ENCODE data around the gene TSPAN5. TPM values are rescaled to one million over a fixed set of nuclear protein-coding genes. Genes with fewer than 3 reads are reported as not detected.

TSPAN5 gene
- total RNA-seq, 2 donors from 2014 or later, result 7.9 to 48.5 TPM

DNA sequence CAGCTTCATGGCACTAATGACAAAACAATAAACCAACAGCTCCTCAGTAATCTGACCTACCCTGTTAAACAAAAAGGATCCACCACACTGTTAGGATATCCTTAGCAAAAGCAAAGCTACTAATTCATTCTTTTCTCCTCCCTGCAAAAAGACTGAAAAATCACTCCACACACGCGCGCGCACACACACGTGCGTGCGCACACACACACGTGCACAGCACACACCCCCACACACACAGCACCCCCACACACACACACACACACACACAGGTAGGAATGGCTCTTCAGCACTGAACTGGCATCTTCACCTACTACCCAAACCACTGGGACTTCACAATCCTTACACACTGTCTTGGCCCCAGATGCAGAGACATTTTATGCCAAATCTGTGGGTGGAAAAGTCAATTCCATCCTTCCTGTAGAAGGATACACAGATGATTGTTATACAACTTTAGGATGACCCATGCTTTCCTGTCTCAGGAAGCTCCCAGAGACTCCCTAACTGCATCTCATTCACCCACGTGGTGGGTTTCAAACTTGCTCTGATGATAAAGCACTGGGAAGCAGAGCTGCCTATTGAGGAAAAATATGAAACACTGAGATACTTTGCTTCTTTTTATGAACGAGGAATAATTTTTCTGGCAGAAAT, 102.5 kb downstream of the TSPAN5 start:
- H3K4me3 ChIP-seq, result no peak overlapping the region
- 83% methylated on average over 10 of the region's 10 CpGs for WGBS

DNA sequence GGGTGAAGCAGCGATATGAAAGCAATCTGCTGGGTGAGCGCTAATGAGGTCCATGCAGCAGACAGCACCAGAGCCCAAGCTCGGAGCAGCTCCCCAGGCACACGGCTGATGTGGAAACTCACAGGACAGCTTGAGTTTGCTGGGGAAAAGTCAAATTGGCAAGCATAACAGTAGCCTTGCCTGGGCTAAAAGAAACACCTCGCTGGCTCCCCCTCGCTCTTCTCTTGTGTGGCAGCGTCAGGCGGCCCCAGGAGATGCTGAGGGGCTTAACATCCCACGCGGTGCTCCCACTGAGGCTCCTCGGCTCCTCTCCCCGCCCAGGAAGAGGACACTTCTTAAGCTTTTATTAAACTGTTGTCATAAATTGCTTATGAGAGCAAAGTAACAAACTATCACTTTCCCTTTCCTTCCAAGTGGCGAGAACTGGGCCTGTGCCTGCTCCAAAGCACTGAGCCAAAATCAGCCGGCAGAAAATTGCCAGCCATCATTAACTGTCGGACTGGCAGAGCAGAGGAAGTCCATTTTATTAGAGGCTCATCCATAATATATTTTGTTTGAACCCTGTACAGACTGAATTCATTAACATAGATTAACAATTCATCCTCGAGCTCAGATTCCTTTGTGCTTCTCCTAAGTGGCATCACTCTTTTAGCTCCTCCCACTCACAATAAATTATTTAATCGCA, 111.4 kb downstream of the TSPAN5 start:
- H3K36me3 ChIP-seq, result no peaks in the 10 kb centered on the region
- H3K4me1 ChIP-seq (replicated peaks), result no peaks in the 10 kb centered on the region
- DNase-seq (ENCODE audit: low spot score), result peak; percentile 18
- TF ChIP-seq POLR2A (IDR thresholded peaks at IDR 0.05) (no peak), POLR2AphosphoS5 (IDR thresholded peaks at IDR 0.05) (no peak)
- TF ChIP-seq, protein P1, sequence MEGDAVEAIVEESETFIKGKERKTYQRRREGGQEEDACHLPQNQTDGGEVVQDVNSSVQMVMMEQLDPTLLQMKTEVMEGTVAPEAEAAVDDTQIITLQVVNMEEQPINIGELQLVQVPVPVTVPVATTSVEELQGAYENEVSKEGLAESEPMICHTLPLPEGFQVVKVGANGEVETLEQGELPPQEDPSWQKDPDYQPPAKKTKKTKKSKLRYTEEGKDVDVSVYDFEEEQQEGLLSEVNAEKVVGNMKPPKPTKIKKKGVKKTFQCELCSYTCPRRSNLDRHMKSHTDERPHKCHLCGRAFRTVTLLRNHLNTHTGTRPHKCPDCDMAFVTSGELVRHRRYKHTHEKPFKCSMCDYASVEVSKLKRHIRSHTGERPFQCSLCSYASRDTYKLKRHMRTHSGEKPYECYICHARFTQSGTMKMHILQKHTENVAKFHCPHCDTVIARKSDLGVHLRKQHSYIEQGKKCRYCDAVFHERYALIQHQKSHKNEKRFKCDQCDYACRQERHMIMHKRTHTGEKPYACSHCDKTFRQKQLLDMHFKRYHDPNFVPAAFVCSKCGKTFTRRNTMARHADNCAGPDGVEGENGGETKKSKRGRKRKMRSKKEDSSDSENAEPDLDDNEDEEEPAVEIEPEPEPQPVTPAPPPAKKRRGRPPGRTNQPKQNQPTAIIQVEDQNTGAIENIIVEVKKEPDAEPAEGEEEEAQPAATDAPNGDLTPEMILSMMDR (IDR thresholded peaks at IDR 0.05), result peak in 1 of 4 experiments; percentile 7
- intact Hi-C loops (cut with DNase I), result no loop called here
- H3K27ac ChIP-seq, result peak overlapping the region; percentile 16 to 64
- no peaks in the 10 kb centered on the region for H3K27me3 ChIP-seq (replicated peaks; ENCODE audit: insufficient read depth)
- WGBS, result 30% methylated on average over 17 of the region's 17 CpGs
- H3K4me3 ChIP-seq, result peak overlapping the region; percentile 21 to 23
- H3K9me3 ChIP-seq, result no peaks in the 10 kb centered on the region

More for the DNA sequence above, 102.5 kb downstream of the TSPAN5 start:
- no peak for DNase-seq (ENCODE audit: low spot score)
- Histone ChIP-seq H3K36me3 (no peaks in the 10 kb centered on the region), H3K27ac (no peak overlapping the region), H3K27me3 (replicated peaks; ENCODE audit: insufficient read depth) (no peaks in the 10 kb centered on the region), H3K4me1 (replicated peaks) (no peaks in the 10 kb centered on the region), H3K9me3 (no peaks in the 10 kb centered on the region)
- intact Hi-C loops (cut with DNase I), result no loop called here
- no peak for TF ChIP-seq POLR2A (IDR thresholded peaks at IDR 0.05)
- TF ChIP-seq POLR2AphosphoS5 (IDR thresholded peaks at IDR 0.05), result no peak
- TF ChIP-seq, protein P1 (IDR thresholded peaks at IDR 0.05), result no peak

DNA sequence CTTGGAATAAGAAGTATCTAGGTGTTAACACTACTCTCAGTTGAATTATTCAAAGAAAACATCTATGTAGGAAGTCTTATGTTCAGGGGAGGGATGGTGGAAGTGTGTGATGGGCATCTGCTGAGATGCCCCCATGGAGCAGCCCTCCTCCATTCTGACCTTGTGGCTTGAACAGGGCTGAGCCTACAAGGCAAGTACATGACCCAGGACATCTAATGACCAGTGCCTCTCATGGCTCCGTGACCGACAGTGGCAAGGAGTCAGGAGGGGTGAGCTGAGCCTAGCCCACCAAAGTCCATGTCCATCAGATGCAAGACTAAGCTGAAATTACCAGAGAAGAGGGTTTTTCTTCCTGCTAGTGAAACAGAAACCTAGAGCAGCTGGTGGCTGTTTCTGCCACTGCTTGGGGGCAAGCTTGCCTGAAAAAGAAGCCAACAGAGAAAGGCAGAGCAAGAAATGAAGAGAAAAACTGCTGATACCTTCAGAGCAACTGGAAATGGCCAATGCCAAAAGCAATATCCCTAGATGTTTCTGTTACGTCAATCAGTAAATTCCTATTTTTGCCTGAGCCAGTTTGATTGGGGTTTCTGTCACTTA, 113.5 kb downstream of the TSPAN5 start:
- H3K4me1 ChIP-seq (replicated peaks), result no peaks in the 10 kb centered on the region
- DNase-seq (ENCODE audit: low spot score), result no peak
- TF ChIP-seq, protein P1 (IDR thresholded peaks at IDR 0.05), result no peak
- H3K9me3 ChIP-seq, result no peaks in the 10 kb centered on the region
- no peak overlapping the region for H3K27ac ChIP-seq
- H3K36me3 ChIP-seq, result no peaks in the 10 kb centered on the region
- 81% methylated on average over 3 of the region's 3 CpGs for whole genome bisulfite sequencing
- no peaks in the 10 kb centered on the region for H3K27me3 ChIP-seq (replicated peaks; ENCODE audit: insufficient read depth)
- H3K4me3 ChIP-seq, result no peak overlapping the region
- intact Hi-C loops (cut with DNase I), result no loop called here

DNA sequence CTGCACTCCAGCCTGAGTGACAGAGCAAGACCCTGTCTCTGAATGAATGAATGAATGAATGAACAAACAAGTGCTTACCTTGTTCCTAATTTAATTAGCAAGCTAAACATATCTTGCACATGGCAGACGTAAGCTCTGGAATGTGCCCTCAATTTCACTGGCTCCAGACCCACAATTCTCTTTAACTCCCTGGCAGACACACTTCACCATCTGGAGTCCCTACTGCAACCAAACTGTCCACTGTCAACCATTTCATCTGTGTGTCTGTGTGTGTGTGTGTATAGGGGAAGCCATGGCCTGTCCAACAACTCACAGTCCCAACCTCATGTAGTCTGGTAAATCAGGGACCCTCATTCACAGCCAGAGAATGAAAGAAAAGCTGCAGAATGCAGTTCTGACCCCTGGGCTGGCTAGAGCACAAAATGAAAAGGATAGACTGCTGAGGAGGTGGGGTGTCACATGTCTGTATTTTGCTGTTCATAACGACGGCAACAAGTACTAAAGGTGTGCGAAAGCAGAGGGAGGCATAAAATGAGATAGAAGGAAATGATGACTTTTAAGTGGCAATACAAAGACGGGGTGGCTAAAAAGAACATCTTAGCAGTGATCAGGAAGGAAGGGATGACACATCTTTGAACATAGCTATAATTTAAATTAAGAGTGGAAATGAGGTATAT, 114.1 kb downstream of the TSPAN5 start:
- DNase-seq (ENCODE audit: low spot score), result no peak
- H3K36me3 ChIP-seq, result no peaks in the 10 kb centered on the region
- no peak overlapping the region for H3K27ac ChIP-seq
- no peak for TF ChIP-seq POLR2A (IDR thresholded peaks at IDR 0.05)
- TF ChIP-seq POLR2AphosphoS5 (IDR thresholded peaks at IDR 0.05), result no peak
- TF ChIP-seq, protein P1 (IDR thresholded peaks at IDR 0.05), result no peak
- H3K4me3 ChIP-seq, result no peak overlapping the region
- WGBS, result 90% methylated on average over 5 of the region's 5 CpGs
- no peaks in the 10 kb centered on the region for H3K27me3 ChIP-seq (replicated peaks; ENCODE audit: insufficient read depth)
- no peaks in the 10 kb centered on the region for H3K4me1 ChIP-seq (replicated peaks)
- intact Hi-C loops (cut with DNase I), result no loop called here
- H3K9me3 ChIP-seq, result no peaks in the 10 kb centered on the region

Data from prostate gland (tissue), 2 donors.